K562 (cell line): ENCODE results near the gene SIGLEC5.

Experiments
- KAT2B ChIP-seq: IDR thresholded peaks from one replicate; pipeline ENCODE4 v1.6.1; 2012; ENCODE audit warnings: low read depth, mild to moderate bottlenecking, control low read depth, inconsistent platforms, low read length, moderate library complexity
- MAFK ChIP-seq: IDR thresholded peaks from 2 replicates; pipeline ENCODE4 v1.6.1; 2011; ENCODE audit warnings: low read length, improper control_type of control experiment
- REST ChIP-seq, 2 experiments: fragments of 450-650 bp; formaldehyde crosslinking in 1 of 2; IDR thresholded peaks; 2 replicates each; pipeline versions ENCODE4 v1.4.0 to v1.6.1; 2014 to 2020; ENCODE audit warnings: mild to moderate bottlenecking in 2 of 2, borderline replicate concordance in 1 of 2, low read depth in 1 of 2
- RFX5 ChIP-seq: IDR thresholded peaks from 2 replicates; pipeline ENCODE4 v1.6.1; 2011; ENCODE audit warnings: low read depth, mild to moderate bottlenecking, improper control_type of control experiment, low read length
- ZNF24 ChIP-seq: fragments of 450-650 bp; IDR thresholded peaks from 2 replicates; pipeline ENCODE4 v1.6.1; 2016
- TF ChIP-seq, protein P1 (sequence below): IDR thresholded peaks from 2 replicates; pipeline ENCODE4 v1.6.1; 2014; ENCODE audit warnings: antibody characterized with exemption
- TF ChIP-seq, protein P2 (sequence below): sonication (generic); formaldehyde crosslinking; IDR thresholded peaks from 2 replicates; pipeline ENCODE4 v1.9.0; 2022; ENCODE audit warnings: mild to moderate bottlenecking, missing genetic modification reagents

- TF ChIP-seq, protein P1, sequence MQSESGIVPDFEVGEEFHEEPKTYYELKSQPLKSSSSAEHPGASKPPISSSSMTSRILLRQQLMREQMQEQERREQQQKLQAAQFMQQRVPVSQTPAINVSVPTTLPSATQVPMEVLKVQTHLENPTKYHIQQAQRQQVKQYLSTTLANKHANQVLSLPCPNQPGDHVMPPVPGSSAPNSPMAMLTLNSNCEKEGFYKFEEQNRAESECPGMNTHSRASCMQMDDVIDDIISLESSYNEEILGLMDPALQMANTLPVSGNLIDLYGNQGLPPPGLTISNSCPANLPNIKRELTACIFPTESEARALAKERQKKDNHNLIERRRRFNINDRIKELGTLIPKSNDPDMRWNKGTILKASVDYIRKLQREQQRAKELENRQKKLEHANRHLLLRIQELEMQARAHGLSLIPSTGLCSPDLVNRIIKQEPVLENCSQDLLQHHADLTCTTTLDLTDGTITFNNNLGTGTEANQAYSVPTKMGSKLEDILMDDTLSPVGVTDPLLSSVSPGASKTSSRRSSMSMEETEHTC = no peak
- no peak for TF ChIP-seq ZNF24
- no peak for TF ChIP-seq MAFK
- peak; percentile 17; the same call in 1 of the 2 replicates for TF ChIP-seq REST (IDR thresholded peaks at IDR 0.05; ENCODE audit: borderline replicate concordance)
- no peak for TF ChIP-seq REST (CRISPR knock-in tag; IDR thresholded peaks at IDR 0.05; ENCODE audit: low read depth)
- TF ChIP-seq, protein P2, sequence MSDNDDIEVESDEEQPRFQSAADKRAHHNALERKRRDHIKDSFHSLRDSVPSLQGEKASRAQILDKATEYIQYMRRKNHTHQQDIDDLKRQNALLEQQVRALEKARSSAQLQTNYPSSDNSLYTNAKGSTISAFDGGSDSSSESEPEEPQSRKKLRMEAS (CRISPR knock-in tag) = no peak
- no peak for TF ChIP-seq KAT2B
- no peak for TF ChIP-seq RFX5
Measured at GRCh38 chr19:51587264-51588191, 42.7 kb downstream of the SIGLEC5 start.
